HG03571 (cell line): ENCODE measurements around the gene SETD1A.

Source experiments
- ATAC-seq: cut with Tn5 transposase; IDR thresholded peaks from one replicate; pipeline ENCODE4 v1.9.1; 2021; ENCODE audit not compliant: unreplicated experiment

Gene SETD1A

DNA sequence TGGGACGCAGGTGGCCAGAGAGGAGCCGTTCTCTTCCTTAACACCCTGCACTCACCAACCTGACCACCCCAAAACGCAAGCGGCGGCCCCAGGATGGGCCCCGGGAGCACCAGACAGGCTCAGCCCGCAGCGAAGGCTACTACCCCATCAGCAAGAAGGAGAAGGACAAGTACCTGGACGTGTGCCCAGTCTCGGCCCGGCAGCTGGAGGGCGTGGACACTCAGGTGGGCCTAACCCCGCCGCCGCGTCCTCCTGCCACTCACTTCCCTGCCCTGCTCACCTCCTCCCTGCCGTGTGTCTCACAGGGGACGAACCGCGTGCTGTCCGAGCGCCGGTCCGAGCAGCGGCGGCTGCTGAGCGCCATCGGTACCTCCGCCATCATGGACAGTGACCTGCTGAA, 22.9 kb downstream of the SETD1A start:
- ATAC-seq = no peak

DNA sequence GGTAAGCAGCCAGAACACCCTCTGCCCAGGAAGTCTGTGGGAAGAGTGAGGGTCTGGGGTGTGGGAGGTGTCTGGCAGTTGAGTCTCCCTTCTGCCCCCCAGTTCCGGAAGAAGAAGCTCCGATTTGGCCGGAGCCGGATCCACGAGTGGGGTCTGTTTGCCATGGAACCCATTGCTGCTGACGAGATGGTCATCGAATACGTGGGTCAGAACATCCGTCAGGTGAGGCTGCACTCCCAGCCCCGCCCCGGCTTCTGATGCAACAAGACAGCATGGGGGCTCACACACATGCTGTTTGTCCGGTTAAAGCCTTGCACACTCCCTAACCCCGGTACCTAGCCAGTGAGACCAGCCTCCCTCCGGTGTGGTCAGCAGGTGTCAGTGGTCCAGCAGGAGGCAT, 23.4 kb downstream of the SETD1A start:
- ATAC-seq = no peak

DNA sequence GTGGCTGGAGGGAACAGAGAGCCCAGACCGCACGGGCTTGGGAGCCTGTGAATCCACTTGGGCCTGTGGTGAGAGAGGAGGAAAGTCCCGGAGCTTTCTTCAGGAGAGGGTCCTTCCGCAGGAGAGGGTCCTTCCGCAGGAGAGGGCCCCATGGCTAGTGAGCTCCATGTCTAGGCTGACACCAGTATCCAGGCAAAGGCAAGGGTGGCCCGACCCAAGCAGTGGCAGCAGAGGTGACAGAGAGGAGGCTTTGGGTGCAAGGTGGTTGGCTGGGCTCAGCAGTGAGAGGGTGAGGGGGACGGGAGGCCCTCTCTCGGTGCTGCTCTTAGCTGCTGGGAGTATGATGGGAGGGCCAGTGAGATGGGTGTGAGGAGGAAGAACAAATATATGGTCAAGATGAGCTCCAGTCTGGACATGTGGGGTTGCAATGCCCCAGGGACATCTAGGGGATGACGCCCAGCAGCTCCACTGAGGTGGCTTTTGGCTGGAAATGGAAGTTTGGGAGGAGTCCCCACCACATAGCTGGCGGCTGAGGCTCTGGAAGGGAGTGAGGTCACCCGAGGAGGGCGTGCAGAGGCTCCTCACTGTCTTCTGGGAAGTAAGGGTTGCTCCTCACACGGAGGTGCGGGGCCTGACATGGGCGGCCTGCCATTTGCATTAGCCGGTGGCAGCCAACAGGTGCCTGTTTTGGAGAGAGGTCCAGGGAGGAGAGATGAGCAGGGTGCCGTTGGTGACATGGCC, 25.2 kb downstream of the SETD1A start:
- ATAC-seq = no peak

DNA sequence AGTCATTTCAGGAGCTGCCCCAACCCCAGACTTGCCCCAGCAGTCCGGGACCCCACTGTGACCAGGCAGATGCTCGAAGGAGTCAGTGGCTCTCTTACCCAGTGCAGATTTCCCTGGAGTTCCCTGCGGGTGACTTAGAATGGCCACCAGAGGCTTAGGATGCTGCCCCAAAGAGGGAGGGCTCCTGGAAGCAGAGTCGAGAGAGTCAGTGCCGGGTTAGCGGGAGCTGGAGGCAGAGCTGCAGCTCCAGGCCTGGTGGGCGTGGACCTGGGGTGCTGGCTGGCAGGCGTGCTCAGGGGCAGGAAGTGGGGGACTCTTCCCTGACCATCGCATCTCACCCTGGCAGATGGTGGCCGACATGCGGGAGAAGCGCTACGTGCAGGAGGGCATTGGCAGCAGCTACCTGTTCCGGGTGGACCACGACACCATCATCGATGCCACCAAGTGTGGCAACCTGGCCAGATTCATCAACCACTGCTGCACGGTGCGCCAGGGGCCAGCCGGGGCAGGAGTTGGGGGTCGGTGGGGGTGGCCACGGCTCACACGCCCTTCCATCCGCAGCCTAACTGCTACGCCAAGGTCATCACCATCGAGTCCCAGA, 25.8 kb downstream of the SETD1A start:
- no peak for ATAC-seq

DNA sequence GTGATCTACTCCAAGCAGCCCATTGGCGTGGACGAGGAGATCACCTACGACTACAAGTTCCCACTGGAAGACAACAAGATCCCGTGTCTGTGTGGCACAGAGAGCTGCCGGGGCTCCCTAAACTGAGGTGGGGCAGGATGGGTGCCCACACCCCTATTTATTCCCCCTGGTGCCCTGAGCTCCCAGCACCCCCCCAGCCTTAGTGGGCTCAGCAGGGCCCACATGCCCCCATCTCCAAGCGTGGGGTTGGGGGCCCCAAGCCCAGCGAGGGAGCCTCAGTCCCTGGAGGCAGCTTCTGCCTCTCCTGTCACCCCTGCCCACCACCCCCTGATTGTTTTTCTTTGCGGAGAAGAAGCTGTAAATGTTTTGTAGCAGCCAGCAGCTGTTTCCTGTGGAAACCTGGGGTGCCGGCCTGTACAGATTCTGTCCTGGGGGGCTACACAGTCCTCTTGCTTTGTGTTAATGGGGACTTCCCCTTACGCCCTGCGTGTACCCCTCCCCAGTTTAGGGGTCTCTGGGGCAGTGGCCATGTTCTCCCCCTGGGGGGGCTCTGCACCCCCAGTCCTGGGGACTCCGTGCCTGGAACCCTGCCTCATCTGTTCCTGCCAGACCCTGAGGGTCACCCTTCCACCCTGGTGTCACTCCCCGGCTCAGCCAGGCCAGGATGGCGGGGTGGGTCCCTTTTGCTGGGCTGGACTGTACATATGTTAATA, 26.5 kb downstream of the SETD1A start:
- ATAC-seq = no peak

DNA sequence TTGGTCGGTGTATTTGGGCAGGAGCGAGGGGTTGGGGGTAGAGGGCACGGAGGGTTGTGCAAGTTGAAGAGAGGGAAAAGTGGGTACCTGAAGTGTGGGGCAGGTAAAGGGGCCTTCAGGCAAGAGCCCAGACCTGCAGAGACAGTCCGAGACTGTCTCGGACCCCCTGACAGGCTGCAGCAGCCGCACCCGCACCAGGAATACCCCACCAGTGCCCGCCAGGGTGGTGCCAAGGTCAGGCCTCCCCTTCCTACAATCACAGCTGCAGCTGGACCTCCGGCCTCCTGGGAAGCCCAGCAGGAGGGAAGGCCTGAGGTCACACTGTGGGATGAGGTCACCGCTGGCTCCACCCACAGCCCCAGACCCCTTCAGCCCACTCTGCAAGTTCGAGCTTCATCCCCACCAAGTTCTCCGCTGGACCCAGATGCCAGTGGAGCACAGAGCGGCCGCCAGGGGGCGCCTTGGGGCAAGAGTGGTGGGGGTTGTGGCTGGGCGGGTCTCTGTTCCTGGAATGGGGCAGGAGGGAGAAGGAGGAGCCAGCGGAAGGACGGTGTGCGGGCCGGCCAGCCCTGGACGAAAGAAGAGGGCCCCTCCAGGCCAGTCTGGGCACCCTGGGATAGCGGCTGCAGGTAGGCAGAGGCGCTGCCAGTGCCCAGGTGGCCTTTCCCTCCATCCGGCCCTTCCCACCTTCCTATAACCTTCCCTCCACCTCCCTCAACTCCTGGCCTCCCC, 27.3 kb downstream of the SETD1A start, which contains the start of gene HSD3B7:
TSS of gene HSD3B7 (plus strand) at position 539 of the 732 bp plus-strand sequence. CDS start 452 bp downstream, outside the sequence.
- no peak for ATAC-seq

DNA sequence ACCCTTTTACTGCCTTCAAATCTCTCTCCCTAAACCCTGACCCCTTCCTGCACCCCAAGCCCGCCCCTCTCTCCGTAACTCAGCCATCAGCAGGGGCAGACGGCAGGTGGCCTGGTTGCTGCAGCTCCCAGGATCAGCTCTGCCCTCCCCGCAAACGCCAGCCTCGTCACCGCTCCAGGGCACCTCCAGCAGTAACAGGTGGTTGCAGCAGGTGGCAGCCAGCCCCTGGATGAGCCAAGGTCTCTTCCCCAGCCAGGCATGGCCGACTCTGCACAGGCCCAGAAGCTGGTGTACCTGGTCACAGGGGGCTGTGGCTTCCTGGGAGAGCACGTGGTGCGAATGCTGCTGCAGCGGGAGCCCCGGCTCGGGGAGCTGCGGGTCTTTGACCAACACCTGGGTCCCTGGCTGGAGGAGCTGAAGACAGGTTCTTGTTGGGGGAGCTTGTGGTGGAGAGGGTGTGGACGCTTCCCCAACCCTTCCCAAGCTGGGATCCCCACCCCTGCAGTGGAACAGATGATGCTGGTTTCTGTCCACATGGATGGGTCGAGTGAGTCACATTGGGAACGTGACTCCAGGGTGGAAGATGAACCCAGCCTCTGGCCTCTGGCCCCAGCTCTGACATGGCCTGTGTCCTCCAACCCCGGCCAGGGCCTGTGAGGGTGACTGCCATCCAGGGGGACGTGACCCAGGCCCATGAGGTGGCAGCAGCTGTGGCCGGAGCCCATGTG, 28.0 kb downstream of the SETD1A start:
- ATAC-seq = no peak

DNA sequence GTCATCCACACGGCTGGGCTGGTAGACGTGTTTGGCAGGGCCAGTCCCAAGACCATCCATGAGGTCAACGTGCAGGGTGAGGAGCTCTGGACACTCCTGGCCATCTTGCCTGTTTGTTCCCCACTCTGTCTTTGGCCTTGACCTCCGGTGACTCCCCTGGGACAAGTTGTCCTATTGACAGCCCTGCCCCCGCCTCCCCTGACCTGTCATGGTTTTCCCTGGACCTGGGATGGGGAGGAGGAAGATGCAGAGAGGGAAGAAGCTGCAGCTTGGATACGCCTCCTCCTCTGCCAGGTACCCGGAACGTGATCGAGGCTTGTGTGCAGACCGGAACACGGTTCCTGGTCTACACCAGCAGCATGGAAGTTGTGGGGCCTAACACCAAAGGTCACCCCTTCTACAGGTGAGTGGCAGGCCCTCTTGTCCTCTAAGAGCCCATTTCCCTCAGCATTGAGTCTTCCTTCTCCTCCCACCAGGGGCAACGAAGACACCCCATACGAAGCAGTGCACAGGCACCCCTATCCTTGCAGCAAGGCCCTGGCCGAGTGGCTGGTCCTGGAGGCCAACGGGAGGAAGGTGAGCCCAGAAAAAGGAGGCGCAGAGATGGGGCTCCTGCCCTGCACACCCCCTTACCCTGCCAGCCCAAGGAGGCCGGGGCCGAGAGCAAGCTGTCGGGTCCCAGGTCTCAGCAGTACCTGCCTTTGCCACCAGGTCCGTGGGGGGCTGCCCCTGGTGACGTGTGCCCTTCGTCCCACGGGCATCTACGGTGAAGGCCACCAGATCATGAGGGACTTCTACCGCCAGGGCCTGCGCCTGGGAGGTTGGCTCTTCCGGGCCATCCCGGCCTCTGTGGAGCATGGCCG, 28.8 kb downstream of the SETD1A start:
- ATAC-seq = no peak

DNA sequence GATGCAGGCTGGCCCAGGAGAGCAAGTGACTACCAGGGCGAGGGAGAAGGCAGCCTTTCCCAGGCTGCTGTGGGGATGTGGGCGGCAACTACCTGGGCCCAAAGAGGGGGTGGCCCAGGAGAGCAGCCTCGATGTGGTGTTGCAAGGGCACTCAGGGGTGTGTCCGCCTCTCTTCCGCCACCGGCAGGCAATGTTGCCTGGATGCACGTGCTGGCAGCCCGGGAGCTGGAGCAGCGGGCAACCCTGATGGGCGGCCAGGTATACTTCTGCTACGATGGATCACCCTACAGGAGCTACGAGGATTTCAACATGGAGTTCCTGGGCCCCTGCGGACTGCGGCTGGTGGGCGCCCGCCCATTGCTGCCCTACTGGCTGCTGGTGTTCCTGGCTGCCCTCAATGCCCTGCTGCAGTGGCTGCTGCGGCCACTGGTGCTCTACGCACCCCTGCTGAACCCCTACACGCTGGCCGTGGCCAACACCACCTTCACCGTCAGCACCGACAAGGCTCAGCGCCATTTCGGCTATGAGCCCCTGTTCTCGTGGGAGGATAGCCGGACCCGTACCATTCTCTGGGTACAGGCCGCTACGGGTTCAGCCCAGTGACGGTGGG, 30.1 kb downstream of the SETD1A start:
- ATAC-seq = no peak

DNA sequence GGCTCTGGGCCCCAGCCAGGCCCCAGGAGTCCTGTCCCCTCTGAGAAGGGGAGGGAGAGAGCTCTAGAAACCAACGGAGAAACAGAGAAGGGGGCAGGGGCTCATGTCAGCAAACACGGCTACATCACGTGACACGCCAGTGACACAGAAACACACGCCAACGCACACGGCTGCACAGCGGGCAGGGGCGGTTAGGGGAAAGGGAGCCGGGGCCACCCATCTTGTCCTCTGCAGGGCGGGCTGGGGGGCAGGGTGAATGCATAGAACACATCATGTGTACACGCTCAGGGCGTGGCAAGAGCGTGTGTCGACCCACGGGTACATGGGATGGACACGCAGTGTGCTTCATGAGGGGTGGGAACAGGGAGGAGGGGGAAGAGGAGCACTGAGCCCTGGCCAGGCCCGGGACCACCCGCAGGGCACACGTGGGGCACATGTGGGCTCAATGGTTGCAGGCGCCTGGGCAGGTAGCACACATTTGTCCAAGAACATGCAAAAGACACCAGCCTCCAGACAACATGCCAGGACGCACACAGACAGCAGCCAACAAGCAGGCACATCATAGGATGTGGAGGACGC, 32.0 kb downstream of the SETD1A start:
- ATAC-seq = no peak

DNA sequence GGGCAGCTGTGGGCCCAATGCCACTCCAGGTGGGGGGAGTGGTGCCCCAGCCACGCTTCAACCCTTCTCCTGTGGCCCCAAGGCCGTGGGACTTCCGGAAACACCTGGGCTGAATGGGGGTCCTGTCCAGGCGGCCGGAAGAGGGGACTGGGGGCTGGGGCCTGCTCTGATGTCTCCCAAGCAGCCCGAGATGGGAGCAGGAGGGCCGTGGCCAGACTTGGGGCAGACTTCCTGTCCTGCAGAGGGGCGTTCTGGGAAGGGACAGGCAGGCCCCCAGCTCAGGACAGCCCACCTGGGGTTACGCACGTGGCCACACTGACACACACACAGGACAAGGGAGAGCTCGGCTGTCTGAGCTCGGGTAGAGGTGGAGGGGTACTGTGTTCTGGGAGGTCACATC, 32.6 kb downstream of the SETD1A start:
- ATAC-seq = no peak

DNA sequence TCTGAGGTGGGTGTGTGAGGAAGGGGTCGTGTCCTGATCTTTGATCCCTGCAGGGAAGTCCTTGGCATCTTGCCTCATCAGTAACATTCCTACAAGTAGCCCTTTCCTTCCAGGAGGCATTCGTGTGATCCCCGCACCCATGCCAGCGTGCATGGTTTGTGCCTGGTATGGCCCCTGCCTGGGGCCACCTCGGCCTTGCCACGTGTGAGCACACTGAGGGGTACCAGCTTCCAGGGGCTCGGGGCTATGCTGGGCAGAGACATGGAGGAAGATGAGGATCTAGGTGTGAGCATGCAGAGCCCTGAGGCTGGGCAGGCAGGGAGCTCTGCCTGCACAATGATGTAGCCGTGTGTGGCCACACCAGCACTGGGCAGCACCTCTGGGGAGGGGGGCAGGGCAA, 33.5 kb downstream of the SETD1A start:
- no peak for ATAC-seq

DNA sequence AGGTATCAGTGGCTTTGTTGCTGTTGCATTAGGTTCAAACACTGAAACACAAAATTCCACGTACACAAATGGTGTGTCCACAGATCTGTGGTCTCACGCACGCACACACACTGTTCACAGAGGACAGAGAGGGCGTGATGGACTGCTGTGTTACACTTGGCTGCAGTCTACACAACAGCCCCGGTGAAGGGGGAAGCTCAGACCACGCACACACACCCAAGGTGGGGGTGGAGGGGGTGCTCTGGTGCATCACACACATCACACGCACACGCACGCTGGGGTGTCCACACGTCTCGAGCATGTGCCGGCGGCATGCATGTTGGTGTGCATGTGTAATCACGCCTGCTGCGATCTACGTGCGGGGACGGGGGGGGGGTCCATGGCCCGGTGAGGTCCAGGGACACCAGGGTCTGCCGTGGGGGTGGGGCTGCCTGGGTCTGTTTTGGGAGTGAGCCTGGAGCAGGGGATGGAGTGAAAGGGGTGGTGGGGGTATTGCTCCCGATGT, 34.8 kb downstream of the SETD1A start:
- ATAC-seq = no peak

DNA sequence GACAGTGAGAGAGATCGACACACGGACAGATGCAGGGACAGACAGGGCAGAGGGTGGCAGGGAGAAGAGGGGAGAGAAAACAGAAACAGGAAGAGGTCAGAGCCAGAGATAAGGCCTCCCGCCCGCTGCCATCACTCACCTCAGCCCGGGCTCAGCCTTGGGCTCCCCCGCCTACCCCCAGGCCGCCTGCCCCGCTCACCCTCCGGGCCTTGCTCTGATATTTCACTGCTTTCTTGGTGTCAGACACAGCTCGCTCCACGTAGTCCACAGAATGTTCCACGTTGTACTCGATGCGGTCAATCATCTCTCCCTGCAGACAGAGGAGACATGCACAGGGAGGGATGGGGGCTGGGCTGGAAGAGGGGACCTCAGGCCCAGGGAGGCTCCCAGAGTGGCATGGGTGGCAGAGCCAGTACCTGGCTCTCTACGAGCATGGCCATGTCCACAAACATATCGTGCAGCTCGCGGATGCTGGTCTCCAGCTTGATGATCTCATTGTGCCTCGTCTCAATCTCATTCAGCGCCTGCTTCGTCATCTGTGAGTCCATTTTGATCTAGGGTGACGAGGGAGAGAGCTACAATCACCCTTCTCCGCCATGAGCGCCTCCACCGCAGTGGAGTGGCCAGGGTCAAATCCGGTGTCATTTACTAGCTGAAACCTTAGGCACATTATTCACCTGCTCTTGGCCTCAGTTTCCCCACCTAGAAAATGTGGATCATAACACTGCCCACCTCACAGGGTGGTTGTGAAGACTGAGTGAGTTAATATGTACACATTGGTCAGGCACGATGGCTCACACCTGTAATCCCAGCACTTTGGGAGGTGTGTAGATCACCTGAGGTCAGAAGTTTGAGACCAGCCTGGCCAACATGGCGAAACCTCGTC, 35.6 kb downstream of the SETD1A start:
- no peak for ATAC-seq

DNA sequence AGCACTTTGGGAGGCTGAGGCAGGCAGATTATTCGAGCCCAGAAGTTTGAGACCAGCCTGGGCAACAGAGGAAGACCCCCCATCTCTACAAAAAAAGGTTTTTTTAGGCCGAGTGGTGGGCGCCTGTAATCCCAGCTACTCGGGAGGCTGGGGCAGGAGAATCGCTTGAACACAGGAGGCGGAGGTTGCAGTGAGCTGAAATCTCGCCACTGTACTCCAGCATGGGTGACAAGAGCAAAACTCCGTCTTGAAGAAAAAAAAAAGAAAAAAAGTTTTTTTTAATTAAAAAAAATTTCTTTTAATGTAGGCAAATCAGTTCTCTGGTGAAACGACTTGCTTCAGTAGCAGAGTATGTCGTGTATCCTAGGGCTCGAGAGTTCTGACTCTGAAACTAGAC, 38.4 kb downstream of the SETD1A start:
- no peak for ATAC-seq

DNA sequence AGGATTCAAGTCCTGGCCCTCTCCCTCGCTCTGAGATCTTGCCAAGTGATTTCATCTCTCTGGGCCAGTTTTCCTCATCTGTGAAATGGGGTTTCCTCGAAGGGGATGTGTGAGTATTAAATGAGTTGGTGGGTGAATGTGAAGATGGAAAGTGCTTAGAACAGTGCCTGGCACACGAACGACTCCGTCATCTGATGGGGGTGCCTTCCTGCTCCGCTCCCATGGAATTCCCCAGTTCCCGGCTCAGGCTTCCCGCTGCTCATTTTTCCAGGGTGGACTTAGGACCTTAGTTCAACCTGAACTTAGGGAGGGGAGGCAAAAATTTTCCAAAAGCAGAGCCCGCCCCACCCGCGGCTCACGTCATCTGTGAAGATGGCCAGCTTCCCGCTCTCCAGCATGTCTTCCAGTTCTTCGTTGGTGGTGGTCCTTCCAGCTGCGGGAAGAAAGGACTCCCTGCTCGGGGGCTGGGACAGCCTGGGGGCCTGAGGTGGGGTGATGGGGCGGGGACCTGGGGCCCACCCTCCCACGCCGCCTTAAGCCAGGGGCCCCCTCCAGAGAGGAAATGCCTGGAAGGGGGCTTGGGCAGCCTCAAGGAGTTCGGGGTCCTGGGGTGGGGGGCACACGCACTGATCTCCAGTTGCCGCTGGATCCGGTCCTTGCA, 38.9 kb downstream of the SETD1A start:
- no peak for ATAC-seq

DNA sequence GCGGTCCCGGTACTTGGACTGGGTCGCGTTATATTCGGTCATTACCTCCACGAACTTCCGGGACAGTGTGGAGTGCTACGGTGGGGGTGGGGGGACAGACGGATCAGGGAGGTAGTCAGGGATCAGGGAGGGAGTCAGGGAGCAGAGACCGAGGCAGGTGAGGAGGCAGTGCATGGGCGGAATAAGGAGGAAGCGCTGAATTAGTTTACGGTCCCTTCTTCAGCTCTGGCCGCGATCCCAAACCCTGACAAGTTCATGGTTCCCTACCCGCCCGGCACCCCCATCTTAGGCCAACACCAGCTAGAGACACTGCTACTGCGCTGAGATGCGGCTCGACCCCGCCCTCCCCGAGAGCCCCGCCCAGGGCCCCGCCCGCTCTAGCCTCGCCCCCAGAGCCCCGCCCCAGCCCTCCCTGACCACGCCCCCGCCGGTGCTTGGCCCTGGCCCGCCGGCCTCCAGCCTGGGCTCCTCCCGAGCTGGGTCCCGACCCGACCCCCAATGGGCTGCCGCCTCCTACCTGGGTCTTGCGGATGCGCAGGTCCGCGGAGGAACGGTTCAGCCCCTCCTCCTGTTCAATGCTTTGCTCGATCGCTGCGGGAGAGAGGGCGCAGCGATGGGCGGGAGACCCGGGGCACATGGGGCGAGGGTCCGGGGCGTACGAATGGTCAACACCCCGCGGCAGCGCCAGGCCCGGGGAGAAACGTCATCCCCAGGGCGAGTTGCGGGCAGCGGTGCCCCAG, 39.6 kb downstream of the SETD1A start:
- ATAC-seq = peak; percentile 74
